HFF-Myc (cell line): ENCODE measurements around the gene LMNA.
"Not testable (repeated sequence)": the region's sequence is repeated elsewhere in the genome, so short reads cannot be mapped to it uniquely, and the experiment has no call there.

Experiments
- DNase-seq: peaks from one replicate; pipeline ENCODE4 v3.0.0-alpha.2; 2011; ENCODE audit warnings: low read depth; ENCODE audit errors: extremely low read depth
- H3K4me3 ChIP-seq: replicated peaks from 2 replicates; pipeline ENCODE4 v1.5.1; 2011; ENCODE audit warnings: low read depth, mild to moderate bottlenecking, control low read depth, low read length
- CTCF ChIP-seq: IDR thresholded peaks from 2 replicates; pipeline ENCODE4 v1.5.1; 2012; ENCODE audit warnings: mild to moderate bottlenecking, low read depth, low read length, control low read depth; ENCODE audit errors: missing control alignments

LMNA gene

GRCh38 chr1:156114101-156114918 lies at the start of gene LMNA:
Gene LMNA (plus strand): TSS chr1:156114711. CDS start chr1:156114919, 208 bp downstream.
- TF ChIP-seq CTCF: no peak
- H3K4me3 ChIP-seq: peak within 1 kb of the TSS; percentile 100
- DNase-seq: peak; percentile 90

- TF ChIP-seq CTCF: no peak
- no peak for DNase-seq
- H3K4me3 ChIP-seq: no peak overlapping the region
Measured at GRCh38 chr1:156065212-156065611, 49.3 kb upstream of the LMNA start.

- H3K4me3 ChIP-seq: no peak overlapping the region
- TF ChIP-seq CTCF: no peak
- DNase-seq: no peak
Measured at GRCh38 chr1:156065871-156066270, 48.6 kb upstream of the LMNA start.

- no peak for TF ChIP-seq CTCF
- DNase-seq: no peak
Measured at GRCh38 chr1:156067262-156067661, 47.2 kb upstream of the LMNA start.

GRCh38 chr1:156069490-156070455 lies 44.7 kb upstream of the LMNA start:
- no peak overlapping the region for H3K4me3 ChIP-seq
- no peak for TF ChIP-seq CTCF
- DNase-seq: no peak

More at GRCh38 chr1:156067262-156067661, 47.2 kb upstream of the LMNA start:
- H3K4me3 ChIP-seq: no peak overlapping the region

- DNase-seq: no peak
- H3K4me3 ChIP-seq: no peak overlapping the region
- no peak for TF ChIP-seq CTCF
Measured at GRCh38 chr1:156070548-156070947, 44.0 kb upstream of the LMNA start.

- DNase-seq, H3K4me3 ChIP-seq: not testable (repeated sequence)
Measured at GRCh38 chr1:156071332-156071816, 43.1 kb upstream of the LMNA start.
